BJ (cell line): ENCODE results near the gene ENGASE. TPM values are rescaled to one million over a fixed set of nuclear protein-coding genes. Genes with fewer than 3 reads are reported as not detected.

Experiments used
- CTCF ChIA-PET: fragments of 350-600 bp; formaldehyde crosslinking; extraction: SDS; loops from one replicate; lab custom pipeline; 2021; ENCODE audit warnings: antibody characterized with exemption, inconsistent platforms; lab: Yijun Ruan, JAX
- POLR2A ChIA-PET: fragments of 300-600 bp; sonication (Branson Sonifier 250); formaldehyde crosslinking; extraction: SDS; loops from one replicate; lab custom pipeline; 2021; ENCODE audit warnings: antibody characterized with exemption; lab: Charles Lee
- DNase-seq: peaks from one replicate; pipeline ENCODE4 v3.0.0-alpha.2; 2011; ENCODE audit warnings: low read depth
- H3K27me3 ChIP-seq: 2 replicates; pipeline ENCODE4 v1.6.0; 2011; ENCODE audit warnings: low read length; ENCODE audit not compliant: control insufficient read depth, insufficient read depth
- H3K36me3 ChIP-seq: 2 replicates; pipeline ENCODE4 v1.5.1; 2011; ENCODE audit warnings: low read length; ENCODE audit not compliant: control insufficient read depth, insufficient read depth
- H3K4me3 ChIP-seq: 2 replicates; pipeline ENCODE4 v1.5.1; 2011; ENCODE audit warnings: low read depth, mild to moderate bottlenecking, control low read depth, low read length
- CTCF ChIP-seq: IDR thresholded peaks from 2 replicates; pipeline ENCODE4 v1.5.1; 2011; ENCODE audit warnings: low read depth, mild to moderate bottlenecking, control low read depth, inconsistent platforms, low read length, moderate library complexity; ENCODE audit not compliant: insufficient read depth
- polyA plus RNA-seq: library from polyadenylated mRNA; depleted of rRNA; stranded (reverse); fragments of >200 nt; gene quantifications from 2 replicates; pipeline ENCODE4 v1.2.3, GENCODE V29; 2011

ENGASE gene
- polyA plus RNA-seq, 1 experiment, result 7.4 TPM

DNA sequence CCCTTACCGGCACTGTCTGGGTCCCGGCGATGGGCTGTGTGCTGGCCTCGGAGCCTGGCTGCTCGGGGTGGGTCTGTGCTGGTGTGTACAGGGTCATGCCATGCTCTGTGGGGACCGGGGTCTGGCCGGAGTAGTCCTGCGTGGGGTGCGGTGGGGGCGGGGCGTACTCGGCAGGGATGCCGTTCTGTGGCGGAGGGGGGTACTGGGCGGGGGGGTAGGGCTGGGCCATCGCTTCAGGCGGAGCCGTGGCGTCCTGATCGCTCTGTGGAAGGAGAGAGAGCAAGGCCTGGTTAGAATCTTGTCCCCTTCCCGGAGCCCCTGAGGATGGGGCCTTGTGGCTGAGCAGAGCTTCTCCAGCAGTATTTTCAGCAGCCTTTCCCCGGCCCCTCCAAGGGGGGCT lies 40.9 kb downstream of the ENGASE start:
- no peak for TF ChIP-seq CTCF
- Histone ChIP-seq H3K4me3 (no peak overlapping the region), H3K36me3 (no peaks in the 10 kb centered on the region), H3K27me3 (peaks cover 23% of the 10 kb centered on the region)
- CTCF ChIA-PET, result no interaction called here
- DNase-seq, result no peak
- POLR2A ChIA-PET, result no interaction called here

DNA sequence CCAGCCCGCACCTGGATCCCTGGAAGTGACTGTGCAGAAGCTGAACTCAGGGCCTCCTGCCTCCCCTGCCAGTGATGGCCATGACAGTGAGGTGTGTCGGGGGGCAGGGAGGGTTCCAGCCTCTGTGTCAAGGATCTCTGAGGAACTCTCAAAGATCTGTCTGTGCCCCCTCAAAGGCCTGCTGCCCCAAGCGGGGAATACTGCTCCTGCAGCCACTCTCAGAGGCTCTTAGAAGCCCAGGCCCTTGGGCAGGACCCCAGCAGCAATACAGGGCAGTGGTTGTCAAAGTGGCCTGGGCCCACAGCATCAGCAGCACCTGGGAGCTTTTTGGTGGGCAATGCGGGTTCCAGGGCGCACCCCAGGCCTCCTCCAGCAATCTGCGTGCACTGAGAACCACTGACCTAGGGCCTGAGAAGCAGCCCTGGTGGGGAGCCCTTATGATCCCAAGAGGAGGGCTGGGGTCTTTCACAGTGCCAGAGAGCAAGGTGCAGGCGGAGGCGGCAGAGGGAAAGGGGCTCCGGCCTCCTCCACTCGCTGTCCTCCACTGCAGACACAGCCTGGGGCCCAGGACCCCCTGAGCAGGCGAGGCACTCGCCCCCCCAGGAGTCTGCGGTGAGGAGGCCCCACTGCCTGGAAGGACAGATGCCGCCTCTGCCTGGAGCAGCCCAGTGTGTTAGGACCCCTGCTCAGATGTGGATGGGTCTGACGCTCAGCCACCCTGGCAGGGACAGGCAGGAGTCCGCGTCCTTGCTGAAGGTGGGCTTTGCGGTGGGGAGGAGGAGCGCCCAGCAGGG lies 42.1 kb downstream of the ENGASE start:
- TF ChIP-seq CTCF, result no peak
- no peak for DNase-seq
- no peaks in the 10 kb centered on the region for H3K36me3 ChIP-seq

DNA sequence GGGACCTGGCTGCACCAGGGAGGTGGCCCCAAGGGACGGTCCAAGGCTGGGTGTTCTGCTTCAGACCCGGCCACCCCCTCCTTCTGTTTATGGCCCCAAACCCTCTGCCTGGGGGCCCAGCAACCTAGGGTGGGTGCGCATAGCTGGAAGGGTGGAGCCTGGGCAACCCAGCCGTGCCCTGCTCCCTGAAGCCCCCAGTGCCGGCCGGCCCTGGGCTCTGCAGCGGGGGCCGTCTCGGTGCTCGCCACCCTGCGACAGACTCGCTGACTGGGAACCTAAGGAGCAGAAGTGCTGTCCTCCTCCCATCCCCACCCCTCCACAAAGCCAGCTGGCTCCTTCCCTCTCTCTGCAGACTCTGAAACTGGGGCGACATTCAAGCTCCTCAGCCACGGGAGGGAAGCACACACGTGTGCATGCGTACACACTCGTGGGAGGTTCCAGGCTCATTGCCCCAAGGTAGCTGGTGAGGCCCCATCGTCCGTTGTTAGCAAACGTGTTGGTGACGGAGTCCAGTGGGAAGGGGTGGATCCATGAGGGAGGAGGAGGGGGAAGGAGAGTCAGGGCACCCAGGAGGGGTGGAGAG lies 43.4 kb downstream of the ENGASE start:
- Histone ChIP-seq H3K36me3 (no peaks in the 10 kb centered on the region), H3K27me3 (peaks cover 21% of the 10 kb centered on the region), H3K4me3 (no peak overlapping the region)
- POLR2A ChIA-PET, result no interaction called here
- DNase-seq, result no peak
- TF ChIP-seq CTCF, result no peak
- CTCF ChIA-PET, result no interaction called here

More for the DNA sequence above, 42.1 kb downstream of the ENGASE start:
- Histone ChIP-seq H3K27me3 (peaks cover 23% of the 10 kb centered on the region), H3K4me3 (no peak overlapping the region)
- POLR2A ChIA-PET, result no interaction called here
- CTCF ChIA-PET, result no interaction called here

DNA sequence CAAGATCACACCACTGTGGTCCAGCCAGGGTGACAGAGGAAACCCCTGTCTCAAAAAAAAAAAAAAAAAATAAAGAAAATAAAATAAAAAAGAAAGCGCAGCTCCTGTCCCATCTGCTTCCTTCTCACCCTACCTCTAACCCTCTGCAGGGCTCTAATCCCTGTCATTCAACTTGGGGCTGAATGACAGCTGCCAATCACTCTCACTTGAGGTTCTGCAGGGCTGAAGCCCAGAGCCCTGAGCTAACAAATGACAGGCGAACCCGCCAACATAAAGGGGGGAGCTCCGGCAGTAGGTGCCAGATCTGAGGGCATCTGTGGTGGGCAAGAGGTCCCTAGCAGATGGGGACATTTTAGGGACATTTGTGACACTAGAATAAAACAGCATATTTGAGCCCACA lies 44.3 kb downstream of the ENGASE start:
- no peaks in the 10 kb centered on the region for H3K36me3 ChIP-seq
- POLR2A ChIA-PET, result no interaction called here
- no peak for TF ChIP-seq CTCF
- H3K4me3 ChIP-seq, result no peak overlapping the region
- DNase-seq, result no peak
- CTCF ChIA-PET, result no interaction called here
- H3K27me3 ChIP-seq, result peaks cover 12% of the 10 kb centered on the region

DNA sequence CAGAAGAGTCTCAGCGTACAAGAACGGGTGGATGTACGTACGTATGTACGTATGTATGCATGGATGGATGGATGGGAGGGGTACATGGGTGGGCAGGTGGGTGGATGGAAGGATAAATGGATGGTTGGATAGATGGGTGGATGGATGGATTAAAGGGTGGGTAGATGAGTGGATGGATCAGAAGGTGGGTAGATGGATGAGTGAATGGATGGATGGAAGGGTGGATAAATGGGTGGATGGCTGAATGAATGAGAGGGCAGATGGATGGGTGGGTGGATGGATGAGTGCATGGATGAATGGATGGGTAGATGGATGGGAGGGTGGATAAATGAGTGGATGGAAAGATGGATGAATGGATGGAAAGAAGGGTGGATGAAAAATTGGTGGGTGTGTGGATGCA lies 45.6 kb downstream of the ENGASE start:
- TF ChIP-seq CTCF, result no peak

More for the DNA sequence above, 45.6 kb downstream of the ENGASE start:
- Histone ChIP-seq H3K36me3 (no peaks in the 10 kb centered on the region), H3K27me3 (peaks cover 7% of the 10 kb centered on the region), H3K4me3 (no peak overlapping the region)
- no peak for DNase-seq
- CTCF ChIA-PET, result no interaction called here
- POLR2A ChIA-PET, result no interaction called here
